Measurements from ENCODE around the gene KLF6.
A peak's percentile ranks its signal among the peaks of the same experiment; 100 is the strongest.
"Not testable (repeated sequence)": the region's sequence is repeated elsewhere in the genome, so short reads cannot be mapped to it uniquely, and the experiment has no call there.

KLF6 gene

GRCh38 chr10:3756360-3756740, 28.7 kb downstream of the KLF6 start:
- DNase-seq (ENCODE audit: low spot score) = no peak

DNA sequence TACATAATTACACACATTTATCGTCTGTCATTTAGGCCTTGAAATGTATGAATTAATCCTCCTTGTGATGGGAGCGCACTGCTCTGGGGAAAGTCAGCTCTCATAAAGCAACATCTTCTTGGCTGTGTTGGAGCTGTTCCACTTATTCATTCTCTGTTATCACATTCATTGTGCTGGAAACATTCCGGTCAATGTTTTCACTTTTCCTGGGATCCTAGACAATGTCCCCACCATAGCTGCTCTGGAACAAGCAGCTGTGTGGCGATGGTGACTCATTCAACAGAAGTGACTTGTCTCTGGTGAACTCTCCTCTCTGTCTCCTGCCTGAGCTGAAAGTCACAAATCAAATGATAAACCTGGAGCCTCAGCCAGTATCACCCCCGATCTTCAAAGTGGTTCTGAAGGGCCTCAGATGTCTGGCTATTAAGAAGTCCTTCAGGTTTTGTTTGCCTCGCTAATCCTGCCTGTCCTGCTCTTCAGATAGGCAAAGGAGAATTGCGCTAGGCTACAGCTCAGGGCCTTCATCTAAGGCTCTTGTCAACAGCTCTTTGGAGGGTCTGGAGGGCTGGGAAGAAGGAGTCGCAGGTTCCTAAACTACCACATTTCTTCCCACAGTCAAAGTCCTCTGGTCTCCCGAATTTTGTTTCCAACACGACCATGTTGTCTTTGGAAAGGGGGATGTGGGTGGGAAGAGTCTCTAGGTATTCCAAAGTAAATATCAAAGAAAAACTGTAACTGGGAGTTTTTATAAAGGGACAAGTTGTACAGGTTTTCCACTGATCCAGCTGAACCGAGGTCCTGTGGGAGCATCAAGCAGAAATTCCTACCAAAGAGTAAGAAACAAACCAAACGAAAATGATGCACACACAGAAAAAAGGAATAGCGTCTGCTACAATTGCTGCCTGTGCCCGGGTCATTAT, 29.3 kb downstream of the KLF6 start:
- DNase-seq (ENCODE audit: low spot score) = no peak

GRCh38 chr10:3754727-3755439, 30.1 kb downstream of the KLF6 start:
- DNase-seq (ENCODE audit: low spot score) = peak; percentile 71

GRCh38 chr10:3750854-3751253, 34.2 kb downstream of the KLF6 start:
- DNase-seq (ENCODE audit: low spot score) = no peak

GRCh38 chr10:3750006-3750816, 34.8 kb downstream of the KLF6 start:
- no peak for DNase-seq (ENCODE audit: low spot score)

DNA sequence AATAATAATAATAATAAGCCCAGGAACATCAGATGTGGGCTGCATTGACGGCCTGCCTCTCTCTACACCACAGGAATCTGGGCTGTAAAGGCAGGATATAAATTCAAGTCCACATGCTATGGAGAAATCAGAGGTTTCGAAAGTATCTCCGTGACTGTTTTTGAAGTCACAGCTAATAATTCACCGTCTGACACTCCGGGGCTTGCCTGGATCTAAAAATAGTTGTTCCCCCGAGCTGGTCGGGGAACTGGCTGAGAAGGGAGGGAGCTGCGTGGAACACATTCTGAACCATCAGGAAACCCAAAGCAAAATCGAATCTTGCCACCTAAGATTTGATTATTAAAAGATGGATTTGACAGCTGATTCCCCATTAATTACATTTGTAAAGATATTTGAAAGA, 35.4 kb downstream of the KLF6 start:
- no peak for DNase-seq (ENCODE audit: low spot score)

GRCh38 chr10:3749011-3749410, 36.0 kb downstream of the KLF6 start:
- DNase-seq (ENCODE audit: low spot score) = no peak

GRCh38 chr10:3748484-3748883, 36.5 kb downstream of the KLF6 start:
- DNase-seq (ENCODE audit: low spot score) = no peak

GRCh38 chr10:3747984-3748383, 37.0 kb downstream of the KLF6 start:
- DNase-seq (ENCODE audit: low spot score) = no peak

DNA sequence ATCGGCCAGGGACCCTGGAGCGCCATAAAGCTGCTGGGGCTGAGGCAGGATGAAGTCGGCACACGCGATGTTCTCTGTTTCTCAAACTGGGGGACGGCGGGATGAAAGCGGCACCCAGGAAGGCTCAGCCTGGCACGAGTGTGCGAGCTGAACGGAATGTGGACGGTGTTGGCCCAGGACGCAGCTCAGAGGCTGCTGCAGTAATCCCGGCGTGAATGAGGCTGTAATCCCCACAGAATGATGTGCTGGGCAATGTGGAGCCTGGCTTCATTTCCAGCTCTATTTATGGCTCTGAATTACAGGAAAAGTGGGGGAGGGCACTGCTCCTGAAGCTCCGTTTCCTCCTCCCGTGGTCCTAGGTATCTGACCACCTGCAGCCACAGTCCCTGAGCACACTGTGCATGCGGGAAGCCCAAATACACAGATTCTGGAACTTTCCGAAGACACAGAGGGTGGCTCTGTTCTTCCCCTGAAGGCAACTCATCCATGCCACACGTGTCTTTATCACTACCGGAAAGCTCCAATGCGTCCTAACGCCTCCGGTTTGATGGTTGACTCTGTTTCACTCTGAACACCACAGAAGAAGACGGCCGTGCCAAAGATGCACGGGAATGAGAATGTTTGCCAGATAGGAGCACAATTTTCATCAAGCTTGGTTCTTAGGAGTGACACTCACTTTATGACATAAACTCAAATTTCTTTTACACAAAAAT, 37.6 kb downstream of the KLF6 start:
- no peak for DNase-seq (ENCODE audit: low spot score)

DNA sequence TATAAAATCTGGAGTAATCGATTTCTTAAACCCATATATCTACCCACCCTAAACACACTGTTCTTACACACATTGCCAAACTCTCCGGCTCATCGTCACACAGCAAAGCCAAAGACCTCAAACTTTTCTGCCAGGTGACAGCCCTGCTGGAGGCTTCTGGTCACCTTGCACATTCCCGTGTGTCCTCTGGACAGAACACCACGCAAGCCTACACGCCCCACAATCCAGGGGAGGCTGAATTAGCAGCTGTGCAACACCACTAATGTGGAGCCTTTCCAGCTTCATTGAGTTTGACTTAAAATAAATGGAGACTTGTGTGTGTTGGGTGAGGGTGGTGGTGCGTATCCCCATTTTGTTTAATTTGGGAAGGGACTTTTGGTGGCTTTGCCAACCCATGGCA, 38.4 kb downstream of the KLF6 start:
- no peak for DNase-seq (ENCODE audit: low spot score)

DNA sequence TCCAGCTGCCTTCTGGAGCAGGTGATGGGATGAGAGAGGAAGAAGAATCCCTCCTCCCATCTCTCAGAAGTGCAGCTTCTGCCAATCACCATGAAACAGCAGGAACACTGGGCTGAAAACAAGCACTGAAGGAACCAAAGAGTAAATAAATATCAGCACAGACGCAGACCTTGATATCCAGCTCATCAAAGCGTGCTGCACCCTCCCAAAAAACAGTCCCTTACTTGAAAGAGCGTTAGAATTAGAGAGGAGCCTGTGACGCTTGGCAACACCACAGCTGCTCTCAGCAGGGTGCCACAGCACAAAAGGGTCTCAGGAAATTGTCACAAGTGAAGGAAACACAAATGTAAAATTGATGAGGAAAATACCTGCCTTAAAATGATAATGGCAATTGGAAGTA, 39.5 kb downstream of the KLF6 start:
- no peak for DNase-seq (ENCODE audit: low spot score)

DNA sequence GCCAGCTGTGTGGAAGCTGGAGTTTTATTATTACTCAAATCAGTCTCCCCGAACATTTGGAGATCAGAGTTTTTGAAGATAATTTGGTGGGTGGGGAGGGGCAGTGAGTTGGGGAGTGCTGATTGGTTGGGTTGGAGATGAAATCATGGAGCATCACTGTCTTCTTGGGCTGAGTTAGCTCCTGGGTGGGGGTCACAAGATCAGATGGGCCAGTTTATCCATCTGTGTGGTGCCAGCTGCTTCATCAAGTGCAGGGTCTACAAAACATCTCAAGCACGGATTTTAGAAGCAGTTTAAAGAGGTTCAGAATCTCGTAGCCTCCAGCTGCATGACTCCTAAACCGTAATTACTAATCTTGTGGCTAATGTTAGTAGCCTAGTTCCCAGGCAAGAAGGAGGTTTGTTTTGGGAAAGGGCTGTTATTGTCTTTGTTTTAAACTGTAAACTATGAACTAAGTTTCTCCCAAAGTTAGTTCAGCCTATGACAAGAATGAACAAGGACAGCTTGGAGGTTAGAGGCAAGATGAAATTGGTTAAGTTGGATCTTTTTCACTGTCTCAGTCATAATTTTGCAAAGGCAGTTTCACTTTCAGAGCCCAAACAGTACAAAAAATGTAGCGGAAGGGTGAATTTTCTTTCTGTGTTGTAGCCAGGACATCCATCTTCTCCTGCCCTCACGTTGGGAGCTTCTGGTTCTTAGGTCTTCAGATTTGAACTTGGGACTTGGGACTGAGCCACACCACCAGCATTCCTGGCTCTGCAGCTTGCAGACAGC, 43.1 kb downstream of the KLF6 start:
- no peak for DNase-seq (ENCODE audit: low spot score)

- DNase-seq (ENCODE audit: low spot score) = no peak
Measured at GRCh38 chr10:3740157-3740871, 44.7 kb downstream of the KLF6 start.

GRCh38 chr10:3738855-3739350, 46.1 kb downstream of the KLF6 start:
- DNase-seq (ENCODE audit: low spot score) = no peak

DNA sequence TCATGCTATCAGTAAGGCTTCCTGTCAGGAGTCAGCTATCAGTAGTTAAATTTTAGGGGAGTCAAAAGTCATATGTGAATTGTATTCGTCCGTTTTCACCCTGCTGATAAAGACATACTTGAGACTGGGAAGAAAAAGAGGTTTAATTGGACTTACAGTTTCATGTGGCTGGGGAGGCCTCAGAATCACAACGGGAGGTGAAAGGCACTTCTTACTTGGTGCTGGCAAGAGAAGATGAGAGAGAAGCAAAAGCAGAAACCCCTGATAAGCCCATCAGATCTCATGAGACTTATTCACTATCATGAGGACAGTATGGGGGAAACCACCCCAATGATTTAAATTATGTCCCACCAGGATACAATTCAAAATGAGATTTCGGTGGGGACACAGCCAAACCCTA, 47.1 kb downstream of the KLF6 start:
- no peak for DNase-seq (ENCODE audit: low spot score)

GRCh38 chr10:3735175-3735574, 49.8 kb downstream of the KLF6 start:
- DNase-seq (ENCODE audit: low spot score) = no peak

DNA sequence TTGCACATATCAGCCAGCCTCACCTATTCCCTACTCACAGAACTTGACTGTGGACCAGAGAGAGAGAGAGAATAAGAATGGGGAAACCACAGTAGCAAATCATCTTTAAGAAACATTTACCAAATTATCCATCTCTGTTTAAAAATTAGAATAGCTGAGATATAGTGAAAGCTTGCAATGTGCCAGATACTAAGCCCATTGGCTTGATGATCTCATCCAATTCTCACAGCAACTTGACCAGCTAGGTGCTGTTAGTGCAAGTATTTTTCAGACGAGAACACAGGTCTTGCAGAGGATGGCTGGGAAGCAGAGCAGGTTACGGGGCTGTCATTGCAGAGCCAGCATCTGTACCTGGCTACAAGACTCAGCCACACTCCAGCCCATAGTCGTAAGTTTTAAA, 50.9 kb downstream of the KLF6 start:
- DNase-seq (ENCODE audit: low spot score) = no peak

DNA sequence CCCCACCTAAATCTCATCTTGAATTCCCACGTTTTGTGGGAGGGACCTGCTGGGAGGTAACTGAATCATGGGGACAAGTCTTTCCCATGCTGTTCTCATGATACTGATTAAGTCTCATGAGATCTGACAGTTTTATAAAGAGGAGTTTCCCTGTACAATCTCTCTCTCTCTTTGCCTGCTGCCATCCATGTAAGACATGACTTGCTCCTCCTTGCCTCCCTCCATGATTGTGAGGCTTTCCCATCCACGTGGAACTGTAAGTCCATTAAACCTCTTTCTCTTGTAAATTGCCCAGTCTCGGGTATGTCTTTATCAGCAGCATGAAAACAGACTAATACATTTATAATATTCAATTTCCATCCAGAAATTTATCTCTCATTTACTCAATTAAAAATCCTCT, 52.8 kb downstream of the KLF6 start:
- not testable (repeated sequence) for DNase-seq (ENCODE audit: low spot score)

DNA sequence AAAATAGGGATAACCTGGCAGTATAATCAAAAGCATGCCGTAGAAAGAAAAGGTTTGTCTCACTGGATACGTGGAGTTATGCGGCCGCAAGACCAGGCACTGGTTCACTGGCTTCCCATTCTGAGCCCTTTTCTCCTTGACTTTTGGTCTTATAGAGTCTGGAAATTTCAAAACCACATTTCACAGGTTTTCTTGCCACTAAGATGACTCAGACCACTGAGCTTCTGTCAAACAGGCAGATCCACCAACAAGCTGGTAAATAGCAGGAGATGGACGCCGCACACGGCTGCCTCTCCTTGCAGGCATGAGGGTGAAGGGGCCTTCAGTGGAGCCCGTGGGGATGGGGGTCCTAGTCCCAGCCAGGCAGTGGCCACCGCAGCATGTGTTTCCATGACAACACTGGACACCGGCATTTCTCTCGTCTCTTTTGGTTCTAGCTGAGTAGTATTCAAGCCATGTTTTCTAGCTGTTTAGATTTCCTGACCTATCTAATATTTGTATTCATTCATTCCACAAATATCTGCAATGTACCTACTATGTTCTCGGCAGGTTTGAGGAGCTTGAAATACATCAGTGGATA, 55.5 kb downstream of the KLF6 start:
- DNase-seq (ENCODE audit: low spot score) = no peak

All from SW480 (cell line).